H9 (cell line): ENCODE measurements around the gene RAB43. TPM values are rescaled to one million over a fixed set of nuclear protein-coding genes. Genes with fewer than 3 reads are reported as not detected.

Experiments
- DNase-seq: peaks from one replicate; pipeline ENCODE4 v3.0.0-alpha.2; 2017
- H2AFZ ChIP-seq: one replicate; pipeline ENCODE4 v1.6.1; 2013; ENCODE audit warnings: mild to moderate bottlenecking, low read length, control low read depth, moderate library complexity
- H2AK5ac ChIP-seq: 2 replicates; pipeline ENCODE4 v1.6.1; 2013; ENCODE audit warnings: low read length, control low read depth, mixed read lengths; ENCODE audit not compliant: insufficient read length
- H2BK120ac ChIP-seq: one replicate; pipeline ENCODE4 v1.6.1; 2013; ENCODE audit warnings: low read depth, mild to moderate bottlenecking, low read length, control low read depth, inconsistent platforms; ENCODE audit not compliant: poor library complexity, severe bottlenecking
- H2BK12ac ChIP-seq: 2 replicates; pipeline ENCODE4 v1.6.1; 2013; ENCODE audit warnings: low read length, control low read depth, mixed read lengths, low read depth; ENCODE audit not compliant: insufficient read length
- H2BK15ac ChIP-seq: 2 replicates; pipeline ENCODE4 v1.6.1; 2013; ENCODE audit warnings: low read depth, low read length, control low read depth
- H2BK20ac ChIP-seq: one replicate; pipeline ENCODE4 v1.6.1; 2013; ENCODE audit warnings: low read depth, mild to moderate bottlenecking, low read length, control low read depth, inconsistent platforms; ENCODE audit not compliant: poor library complexity, severe bottlenecking
- H2BK5ac ChIP-seq: 2 replicates; pipeline ENCODE4 v1.6.1; 2013; ENCODE audit warnings: low read length, control low read depth, mixed read lengths; ENCODE audit not compliant: insufficient read length
- H3K14ac ChIP-seq: 2 replicates; pipeline ENCODE4 v1.6.1; 2013; ENCODE audit warnings: low read length, control low read depth; ENCODE audit not compliant: insufficient read depth
- H3K18ac ChIP-seq: 2 replicates; pipeline ENCODE4 v1.6.1; 2013; ENCODE audit warnings: low read depth, mild to moderate bottlenecking, mixed read lengths, low read length, control low read depth; ENCODE audit not compliant: insufficient read length
- H3K23ac ChIP-seq: 2 replicates; pipeline ENCODE4 v1.6.1; 2013; ENCODE audit warnings: low read length, control low read depth, mixed read lengths, low read depth; ENCODE audit not compliant: insufficient read length
- H3K23me2 ChIP-seq: 2 replicates; pipeline ENCODE4 v1.6.1; 2013; ENCODE audit warnings: low read depth, mild to moderate bottlenecking, mixed read lengths, low read length, control low read depth; ENCODE audit not compliant: insufficient read length, poor library complexity, severe bottlenecking
- H3K27ac ChIP-seq: 2 replicates; pipeline ENCODE4 v1.5.1; 2013; ENCODE audit warnings: low read length, control low read depth, mixed read lengths, low read depth; ENCODE audit not compliant: insufficient read length
- H3K27me3 ChIP-seq: 2 replicates; pipeline ENCODE4 v1.6.1; 2013; ENCODE audit warnings: low read length, control low read depth, inconsistent platforms; ENCODE audit not compliant: insufficient read depth
- H3K4ac ChIP-seq: 2 replicates; pipeline ENCODE4 v1.6.1; 2013; ENCODE audit warnings: low read depth, mild to moderate bottlenecking, control low read depth, inconsistent platforms, low read length, moderate library complexity
- H3K4me1 ChIP-seq: 2 replicates; pipeline ENCODE4 v1.6.1; 2013; ENCODE audit warnings: low read length, control low read depth, inconsistent platforms; ENCODE audit not compliant: insufficient read depth
- H3K4me2 ChIP-seq: 2 replicates; pipeline ENCODE4 v1.6.1; 2013; ENCODE audit warnings: low read length, control low read depth, mixed read lengths; ENCODE audit not compliant: insufficient read length, insufficient read depth
- H3K56ac ChIP-seq: 2 replicates; pipeline ENCODE4 v1.6.1; 2013; ENCODE audit warnings: low read depth, mild to moderate bottlenecking, mixed read lengths, low read length, control low read depth; ENCODE audit not compliant: insufficient read length
- H3K79me1 ChIP-seq: 2 replicates; pipeline ENCODE4 v1.6.1; 2013; ENCODE audit warnings: low read depth, mild to moderate bottlenecking, moderate library complexity, low read length, control low read depth, inconsistent platforms; ENCODE audit not compliant: insufficient read depth, poor library complexity, severe bottlenecking
- H3K79me2 ChIP-seq: 2 replicates; pipeline ENCODE4 v1.6.1; 2013; ENCODE audit warnings: low read length, control low read depth, inconsistent platforms; ENCODE audit not compliant: insufficient read depth
- H3K9ac ChIP-seq: 2 replicates; pipeline ENCODE4 v1.6.1; 2013; ENCODE audit warnings: low read length, control low read depth, mixed read lengths; ENCODE audit not compliant: insufficient read length; ENCODE audit errors: extremely low read depth
- H3K9me3 ChIP-seq: one replicate; pipeline ENCODE4 v1.6.1; 2013; ENCODE audit warnings: low read depth, low read length, inconsistent platforms; ENCODE audit not compliant: control insufficient read depth
- H3T11ph ChIP-seq: one replicate; pipeline ENCODE4 v1.6.1; 2013; ENCODE audit warnings: mild to moderate bottlenecking, low read length, control low read depth, inconsistent platforms
- H4K20me1 ChIP-seq: one replicate; pipeline ENCODE4 v1.6.1; 2013; ENCODE audit not compliant: control insufficient read depth, insufficient read length, insufficient read depth
- H4K5ac ChIP-seq: 2 replicates; pipeline ENCODE4 v1.6.1; 2013; ENCODE audit warnings: low read depth, mild to moderate bottlenecking, mixed read lengths, low read length, control low read depth; ENCODE audit not compliant: insufficient read length
- H4K8ac ChIP-seq: replicated peaks from 2 replicates; pipeline ENCODE4 v1.6.1; 2013; ENCODE audit warnings: low read length, control low read depth, mixed read lengths, low read depth; ENCODE audit not compliant: insufficient read length
- H4K91ac ChIP-seq: 2 replicates; pipeline ENCODE4 v1.6.1; 2013; ENCODE audit warnings: low read depth, mild to moderate bottlenecking, moderate library complexity, mixed read lengths, low read length, control low read depth; ENCODE audit not compliant: insufficient read length
- H3K27ac Mint-ChIP-seq, 3 experiments: 2 replicates in 2 of 3; 3 replicates in 1 of 3; pipeline ENCODE4 v1.8.0; 2020 to 2021; ENCODE audit warnings: mixed read lengths in 3 of 3, mild to moderate bottlenecking in 1 of 3, moderate library complexity in 1 of 3
- H3K27me3 Mint-ChIP-seq: 2 replicates; pipeline ENCODE4 v1.8.0; 2021; ENCODE audit warnings: low read depth, mild to moderate bottlenecking, moderate library complexity, mixed read lengths
- H3K36me3 Mint-ChIP-seq, 3 experiments: 2 replicates in 2 of 3; 3 replicates in 1 of 3; pipeline ENCODE4 v1.8.0; 2020 to 2021; ENCODE audit warnings: low read depth in 3 of 3, mixed read lengths in 3 of 3; ENCODE audit not compliant: insufficient read depth in 1 of 3
- H3K4me1 Mint-ChIP-seq, 2 experiments: 2 replicates each; pipeline ENCODE4 v1.8.0; 2020; ENCODE audit warnings: mixed read lengths in 2 of 2
- H3K4me3 Mint-ChIP-seq, 2 experiments: 2 replicates in 1 of 2; 3 replicates in 1 of 2; pipeline ENCODE4 v1.8.0; 2020 to 2021; ENCODE audit warnings: mild to moderate bottlenecking in 2 of 2, mixed read lengths in 2 of 2, moderate library complexity in 1 of 2
- H3K9me3 Mint-ChIP-seq, 2 experiments: 2 replicates in 1 of 2; 3 replicates in 1 of 2; pipeline ENCODE4 v1.8.0; 2020; ENCODE audit warnings: mild to moderate bottlenecking in 2 of 2, mixed read lengths in 2 of 2, moderate library complexity in 1 of 2
- CTCF ChIP-seq: fragments of 200-600 bp; sonication (generic); conservative IDR thresholded peaks from 3 replicates; pipeline ENCODE4 v1.8.0; 2021; ENCODE audit warnings: antibody characterized with exemption, mild to moderate bottlenecking
- WGBS: extraction: QIAGEN DNeasy Blood & Tissue Kit; methylation state at CpG from one replicate; pipeline ENCODE4 v1.1.7; 2013; ENCODE audit warnings: missing lambda C conversion rate, low lambda C conversion rate, mixed read lengths; ENCODE audit not compliant: insufficient read length; ENCODE audit errors: extremely low coverage; 5-methylcytosine and 5-hydroxymethylcytosine counted together
- total RNA-seq: library from RNA; stranded (reverse); gene quantifications from 2 replicates; pipeline ENCODE4 v1.2.1, GENCODE V29; 2021

Gene RAB43
- total RNA-seq, 1 experiment from 2014 or later, result 13.6 TPM

DNA sequence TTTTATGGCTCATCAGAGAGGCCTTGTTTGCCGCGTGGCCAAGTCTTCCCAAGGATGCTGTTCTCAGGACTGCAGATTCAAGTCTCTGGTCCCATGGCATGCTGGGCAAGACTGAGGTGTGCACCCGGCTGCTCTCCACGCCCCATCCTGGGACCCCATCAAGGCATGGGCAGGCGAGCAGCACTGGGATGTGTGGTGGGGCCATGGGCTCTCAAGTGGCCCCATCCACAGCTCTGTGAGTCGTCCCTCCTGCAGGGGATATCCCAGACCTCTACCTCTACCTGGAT, 74.1 kb downstream of the RAB43 start:
- H3T11ph ChIP-seq, result no peak overlapping the region
- no peaks in the 10 kb centered on the region for H3K4me1 ChIP-seq
- no peak overlapping the region for H3K4ac ChIP-seq
- H2BK120ac ChIP-seq, result no peak overlapping the region
- Mint-ChIP-seq H3K4me3 (no peak overlapping the region; a peak in 1 of 5 replicates), H3K36me3 (peaks cover 0 to 6% (median 0%) of the 10 kb centered on the region in 3 experiments; a peak in 2 of 7 replicates), H3K4me1 (peaks cover 0 to 2% of the 10 kb centered on the region in 2 experiments; a peak in 1 of 4 replicates), H3K27ac (no peak overlapping the region), H3K27me3 (peaks cover 2% of the 10 kb centered on the region; the same call in 1 of the 2 replicates), H3K9me3 (peaks cover 10 to 19% of the 10 kb centered on the region in 2 experiments; a peak in 4 of 5 replicates)
- H3K79me1 ChIP-seq, result no peaks in the 10 kb centered on the region
- no peaks in the 10 kb centered on the region for H3K27me3 ChIP-seq
- no peak overlapping the region for H3K14ac ChIP-seq
- no peak overlapping the region for H2BK20ac ChIP-seq
- no peak for TF ChIP-seq CTCF
- no peak overlapping the region for H2BK15ac ChIP-seq
- H2BK5ac ChIP-seq, result no peak overlapping the region
- no peak overlapping the region for H3K27ac ChIP-seq
- no peak overlapping the region for H3K18ac ChIP-seq
- no peak for DNase-seq
- H3K9ac ChIP-seq, result no peak overlapping the region
- H3K23ac ChIP-seq, result no peak overlapping the region
- no peak overlapping the region for H4K8ac ChIP-seq
- no peak overlapping the region for H2AK5ac ChIP-seq
- no peak overlapping the region for H2AFZ ChIP-seq
- H3K79me2 ChIP-seq, result no peaks in the 10 kb centered on the region
- no CpG with 5 or more reads among the region's 6 CpGs for WGBS
- no peak overlapping the region for H4K91ac ChIP-seq
- H3K9me3 ChIP-seq, result no peaks in the 10 kb centered on the region
- H3K56ac ChIP-seq, result no peak overlapping the region
- H3K23me2 ChIP-seq, result no peaks in the 10 kb centered on the region
- no peak overlapping the region for H4K5ac ChIP-seq
- H2BK12ac ChIP-seq, result no peak overlapping the region
- H4K20me1 ChIP-seq, result no peaks in the 10 kb centered on the region
- no peak overlapping the region for H3K4me2 ChIP-seq
